Memory B cell (primary cell): ENCODE measurements around the gene IFT43.
"Not testable (repeated sequence)": the region's sequence is repeated elsewhere in the genome, so short reads cannot be mapped to it uniquely, and the experiment has no call there.

Experiments
- ATAC-seq: fragments of 150-1000 bp; cut with Tn5 transposase; 2 replicates; pipeline ENCODE4 v1.10.0; 2021; ENCODE audit warnings: low read depth, mild to moderate bottlenecking, moderate library complexity
- DNase-seq, 2 donors: peaks; one replicate each; pipeline ENCODE4 v3.0.0; 2022; ENCODE audit warnings: low spot score in 2 of 2
- H3K27ac Mint-ChIP-seq: one replicate; pipeline ENCODE4 v1.8.0; 2022; ENCODE audit warnings: mild to moderate bottlenecking, moderate library complexity, mixed read lengths
- H3K27me3 Mint-ChIP-seq: one replicate; pipeline ENCODE4 v1.8.0; 2022; ENCODE audit warnings: mixed read lengths
- H3K36me3 Mint-ChIP-seq: one replicate; pipeline ENCODE4 v1.8.0; 2022; ENCODE audit warnings: mild to moderate bottlenecking, mixed read lengths
- H3K4me1 Mint-ChIP-seq: one replicate; pipeline ENCODE4 v1.8.0; 2022; ENCODE audit warnings: mixed read lengths
- H3K4me3 Mint-ChIP-seq: one replicate; pipeline ENCODE4 v1.8.0; 2022; ENCODE audit warnings: mild to moderate bottlenecking, moderate library complexity, mixed read lengths
- H3K9me3 Mint-ChIP-seq: one replicate; pipeline ENCODE4 v1.8.0; 2022; ENCODE audit warnings: mixed read lengths

IFT43 gene

DNA sequence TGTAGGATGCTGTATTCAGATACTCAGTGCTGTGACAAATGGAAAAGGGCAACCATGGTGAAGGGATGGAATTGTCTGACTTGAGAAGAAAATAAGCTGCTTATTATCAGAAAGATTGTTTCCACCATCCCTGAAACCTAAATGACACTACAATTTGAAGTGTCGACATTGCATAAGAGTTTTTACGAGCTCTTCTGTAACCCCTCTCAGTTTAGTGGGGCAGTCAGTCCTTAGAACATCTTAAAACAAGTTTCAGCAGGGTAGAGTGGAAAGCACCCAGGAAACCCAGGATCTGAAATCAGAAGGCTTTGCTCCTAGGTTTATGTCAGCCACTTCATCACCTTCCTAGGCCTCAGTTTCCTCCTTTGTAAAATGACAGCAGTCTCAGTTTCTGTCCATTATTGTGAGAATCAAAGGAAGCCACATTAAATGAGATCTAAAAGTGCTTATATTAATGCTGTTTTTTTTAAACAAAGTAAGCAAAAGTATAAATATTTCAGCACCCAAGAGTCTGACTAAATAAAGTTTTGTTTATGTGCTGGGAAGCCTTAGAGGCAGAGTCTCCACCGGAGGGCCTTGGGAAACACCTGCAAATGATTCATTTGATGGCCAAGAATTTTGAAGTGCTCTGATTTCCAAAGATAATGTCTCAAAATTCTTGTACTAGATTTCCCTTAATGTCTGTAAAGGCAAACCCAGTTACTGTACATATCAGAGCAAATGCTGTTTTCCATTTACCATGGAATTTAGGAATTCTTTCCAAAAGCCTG lies 1.8 kb downstream of the IFT43 start:
- DNase-seq (no peak), ATAC-seq (no peak)
- H3K9me3 Mint-ChIP-seq, result no peaks in the 10 kb centered on the region
- peaks cover 5% of the 10 kb centered on the region for H3K36me3 Mint-ChIP-seq
- H3K27me3 Mint-ChIP-seq, result no peaks in the 10 kb centered on the region
- peaks cover 10% of the 10 kb centered on the region for H3K4me1 Mint-ChIP-seq
- no peak overlapping the region for H3K4me3 Mint-ChIP-seq
- no peak overlapping the region for H3K27ac Mint-ChIP-seq

DNA sequence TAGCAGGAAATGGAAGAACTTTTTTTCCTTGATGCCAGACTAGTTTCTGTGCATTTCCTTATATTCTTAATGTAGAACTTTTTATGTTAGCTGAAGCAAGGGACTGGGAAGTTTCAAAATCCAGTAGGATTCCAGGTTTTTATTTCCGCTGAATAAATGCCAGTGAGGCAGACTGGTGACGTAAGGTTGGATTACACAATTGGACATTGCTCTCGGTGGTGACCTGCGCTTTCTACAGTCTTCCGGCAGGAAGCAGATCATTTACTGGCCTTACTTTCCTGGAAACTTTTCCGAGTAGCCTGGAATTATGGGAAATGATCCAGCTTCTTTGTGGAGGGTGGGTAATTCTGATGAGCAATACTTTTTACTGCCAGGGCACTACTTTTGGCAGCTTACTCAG lies 3.6 kb downstream of the IFT43 start:
- DNase-seq, result no peak

DNA sequence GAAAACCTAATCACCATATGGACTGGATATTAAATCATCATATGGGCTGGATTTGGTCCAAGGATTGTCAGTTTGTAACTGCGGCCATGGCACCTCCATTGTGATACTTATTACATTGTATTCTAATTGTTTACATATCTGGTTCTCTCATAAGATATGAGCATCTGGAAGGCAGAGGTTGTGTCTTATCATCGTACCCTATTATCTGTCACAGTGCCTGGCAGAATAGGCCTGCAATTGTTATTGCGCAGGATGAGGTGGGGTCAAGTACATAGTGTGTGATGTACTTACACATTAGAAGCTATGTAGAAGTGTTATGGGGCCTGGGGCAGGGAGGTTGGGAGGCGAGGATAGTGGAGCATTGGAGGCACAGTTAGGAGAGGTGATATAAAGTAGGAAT lies 4.7 kb downstream of the IFT43 start:
- H3K27me3 Mint-ChIP-seq, result no peaks in the 10 kb centered on the region
- DNase-seq (no peak), ATAC-seq (no peak)
- peaks cover 8% of the 10 kb centered on the region for H3K36me3 Mint-ChIP-seq
- no peaks in the 10 kb centered on the region for H3K9me3 Mint-ChIP-seq
- H3K4me1 Mint-ChIP-seq, result peaks cover 14% of the 10 kb centered on the region
- H3K4me3 Mint-ChIP-seq, result no peak overlapping the region
- H3K27ac Mint-ChIP-seq, result no peak overlapping the region

More for the DNA sequence above, 3.6 kb downstream of the IFT43 start:
- Mint-ChIP-seq H3K36me3 (peaks cover 5% of the 10 kb centered on the region), H3K9me3 (no peaks in the 10 kb centered on the region), H3K4me3 (no peak overlapping the region), H3K27ac (no peak overlapping the region), H3K4me1 (peaks cover 15% of the 10 kb centered on the region), H3K27me3 (no peaks in the 10 kb centered on the region)
- ATAC-seq, result no peak

DNA sequence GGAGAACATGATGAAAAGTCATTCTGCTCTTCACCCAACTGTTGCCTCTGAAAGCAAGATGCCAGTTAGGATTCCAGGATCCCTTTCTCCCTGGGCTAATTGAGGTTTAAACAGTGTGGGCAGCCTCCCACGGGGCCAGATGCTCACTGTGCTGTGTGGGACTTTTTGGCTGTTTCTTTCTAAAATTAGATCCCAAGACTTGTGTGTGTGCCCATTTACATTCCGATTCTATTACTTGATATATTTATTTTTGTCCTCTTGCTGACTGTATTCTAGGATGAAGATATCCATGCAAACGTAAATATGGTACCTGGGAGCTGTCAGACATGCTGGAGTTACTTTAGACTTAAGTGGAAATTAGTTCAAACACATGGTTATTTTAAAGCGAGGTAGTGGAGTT lies 6.2 kb downstream of the IFT43 start:
- H3K27ac Mint-ChIP-seq, result no peak overlapping the region
- no peak for DNase-seq
- ATAC-seq, result no peak
- H3K4me3 Mint-ChIP-seq, result no peak overlapping the region
- peaks cover 15% of the 10 kb centered on the region for H3K36me3 Mint-ChIP-seq
- no peaks in the 10 kb centered on the region for H3K27me3 Mint-ChIP-seq
- H3K4me1 Mint-ChIP-seq, result peaks cover 6% of the 10 kb centered on the region
- no peaks in the 10 kb centered on the region for H3K9me3 Mint-ChIP-seq

DNA sequence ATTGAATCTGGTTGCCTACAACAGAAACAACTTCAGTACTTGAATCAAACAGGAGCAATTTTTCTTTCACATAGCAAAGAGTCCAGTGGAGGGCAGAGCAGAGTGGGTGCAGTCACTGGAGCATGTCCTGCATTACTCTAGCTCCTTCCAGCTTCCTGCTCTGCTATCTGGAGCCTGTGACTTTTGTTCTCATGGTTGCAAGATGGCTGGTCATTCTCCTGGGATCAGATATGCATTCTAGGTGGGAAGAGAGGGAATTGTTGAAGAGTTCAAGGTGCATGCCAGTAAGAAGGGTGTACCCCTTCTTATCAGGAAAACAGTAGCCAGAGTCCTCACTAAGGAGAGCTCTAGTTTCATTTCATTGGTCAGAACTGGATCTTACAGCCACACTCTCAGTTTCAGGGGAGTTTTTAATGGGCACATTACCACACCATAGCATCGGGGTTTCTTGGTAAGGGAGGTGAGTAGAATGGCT lies 8.0 kb downstream of the IFT43 start:
- Mint-ChIP-seq H3K36me3 (peaks cover 23% of the 10 kb centered on the region), H3K27ac (no peak overlapping the region), H3K4me1 (peaks cover 5% of the 10 kb centered on the region), H3K9me3 (no peaks in the 10 kb centered on the region), H3K4me3 (no peak overlapping the region), H3K27me3 (no peaks in the 10 kb centered on the region)
- no peak for DNase-seq
- no peak for ATAC-seq

DNA sequence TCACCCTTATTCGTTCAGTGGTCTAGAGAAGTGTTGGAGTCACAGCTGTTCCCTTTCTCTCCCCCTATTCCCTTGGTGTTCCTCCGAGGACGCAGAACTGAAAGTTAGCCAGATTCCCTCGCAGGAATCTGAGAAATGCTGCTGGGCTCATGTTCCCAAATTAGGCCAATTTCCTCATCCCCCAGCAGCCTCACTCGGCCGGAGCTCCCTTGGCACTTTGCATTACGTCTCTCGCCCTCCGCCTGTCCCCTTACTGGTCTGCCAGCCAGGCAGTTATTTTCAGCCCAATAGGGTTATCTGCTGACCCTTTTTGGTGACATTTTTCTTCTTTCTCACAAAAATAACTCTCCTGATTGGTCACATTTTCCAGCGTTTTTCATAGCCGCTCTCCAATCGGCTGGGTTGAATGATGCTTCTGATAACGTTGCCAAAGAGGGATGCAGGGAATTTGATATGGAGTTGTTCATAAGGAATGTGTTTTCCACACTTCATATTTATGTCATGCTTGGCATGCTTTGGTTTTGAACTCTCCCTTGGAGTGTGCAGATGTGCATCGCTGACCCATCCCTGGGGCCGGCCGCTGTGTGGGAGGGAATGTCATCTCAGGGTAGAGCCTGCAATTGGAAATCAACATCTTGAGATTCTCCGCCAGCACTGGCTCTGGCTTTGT lies 9.9 kb downstream of the IFT43 start:
- ATAC-seq, result no peak
- DNase-seq, result no peak
- no peak overlapping the region for H3K4me3 Mint-ChIP-seq
- H3K4me1 Mint-ChIP-seq, result peaks cover 5% of the 10 kb centered on the region
- no peaks in the 10 kb centered on the region for H3K9me3 Mint-ChIP-seq
- H3K27ac Mint-ChIP-seq, result no peak overlapping the region
- peaks cover 26% of the 10 kb centered on the region for H3K36me3 Mint-ChIP-seq
- no peaks in the 10 kb centered on the region for H3K27me3 Mint-ChIP-seq

DNA sequence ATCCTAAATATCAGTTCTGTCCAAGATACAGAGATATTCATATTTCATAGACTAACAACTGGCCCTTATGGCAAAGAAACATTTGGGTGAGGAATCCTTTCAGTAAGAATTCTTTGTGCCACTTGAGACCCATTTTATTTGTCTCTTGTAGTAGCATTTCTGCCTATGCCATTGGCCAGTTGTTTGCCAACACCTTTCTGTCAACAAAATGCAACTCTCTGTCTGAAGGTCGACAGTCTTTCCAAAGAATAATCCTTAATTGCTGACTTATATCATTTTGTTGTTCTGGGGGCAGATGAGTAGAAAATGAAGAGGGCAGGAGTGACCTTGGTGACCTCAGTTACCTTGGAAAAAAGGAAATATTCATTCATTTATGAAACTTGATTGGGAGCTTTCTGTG lies 10.9 kb downstream of the IFT43 start:
- H3K4me1 Mint-ChIP-seq, result peaks cover 5% of the 10 kb centered on the region
- no peak for DNase-seq
- no peaks in the 10 kb centered on the region for H3K9me3 Mint-ChIP-seq
- no peak for ATAC-seq
- H3K27me3 Mint-ChIP-seq, result no peaks in the 10 kb centered on the region
- peaks cover 33% of the 10 kb centered on the region for H3K36me3 Mint-ChIP-seq
- no peak overlapping the region for H3K27ac Mint-ChIP-seq
- no peak overlapping the region for H3K4me3 Mint-ChIP-seq

DNA sequence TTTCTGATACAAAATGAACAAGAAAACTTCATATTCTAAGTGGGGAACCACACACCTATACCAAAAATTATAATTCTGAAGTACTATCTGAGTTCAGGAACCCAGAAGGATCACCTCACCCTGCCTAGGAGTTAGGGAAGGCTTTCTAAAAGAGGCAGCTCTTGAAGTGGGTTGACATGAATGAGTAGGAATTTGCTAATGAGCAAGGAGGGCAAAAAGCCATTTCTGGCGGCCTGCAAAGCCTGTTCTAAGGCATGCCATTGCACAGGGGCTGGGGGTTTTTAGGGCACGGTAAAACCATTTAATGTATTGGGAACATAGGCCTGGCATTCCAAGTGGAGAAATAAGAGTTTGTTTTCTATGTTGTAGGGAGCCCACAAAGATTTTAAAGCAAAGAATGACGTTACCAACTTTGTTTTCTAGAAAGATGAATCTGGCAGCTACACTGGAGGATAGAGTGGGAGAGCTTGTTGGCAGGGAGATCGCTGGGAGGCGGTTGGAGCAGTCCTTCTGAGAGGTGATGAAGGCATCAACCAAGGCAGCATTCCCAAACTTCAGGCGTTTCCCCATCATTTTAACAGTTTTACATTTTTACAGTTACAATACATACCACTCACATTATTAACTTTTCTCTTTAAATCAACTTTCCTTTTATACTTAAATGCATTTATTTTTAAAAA lies 14.1 kb downstream of the IFT43 start:
- Mint-ChIP-seq H3K4me1 (no peaks in the 10 kb centered on the region), H3K27ac (no peak overlapping the region), H3K4me3 (no peak overlapping the region), H3K36me3 (peaks cover 48% of the 10 kb centered on the region), H3K9me3 (peaks cover 9% of the 10 kb centered on the region), H3K27me3 (no peaks in the 10 kb centered on the region)
- ATAC-seq (no peak), DNase-seq (no peak)

DNA sequence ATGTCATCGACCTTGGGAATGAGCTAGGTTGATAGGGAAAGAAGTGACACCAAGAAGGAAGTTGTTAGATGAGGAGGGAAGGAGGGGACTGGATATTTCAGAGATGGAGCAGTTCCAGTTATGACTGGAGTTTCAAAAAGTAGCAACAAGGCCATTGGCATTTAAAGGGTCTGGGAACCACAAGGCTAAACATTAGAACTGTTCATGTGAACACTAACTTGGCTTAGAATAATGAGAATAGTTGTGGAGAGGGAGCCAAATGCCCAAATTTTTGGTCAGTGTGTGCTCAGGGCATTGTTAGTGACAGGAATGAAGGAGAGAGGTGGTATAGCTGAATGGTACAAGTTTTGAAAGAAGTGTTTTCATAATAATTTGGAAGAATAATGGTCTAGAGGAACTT lies 16.8 kb downstream of the IFT43 start:
- no peak for DNase-seq
- Mint-ChIP-seq H3K4me1 (no peaks in the 10 kb centered on the region), H3K9me3 (peaks cover 12% of the 10 kb centered on the region), H3K27ac (no peak overlapping the region), H3K36me3 (peaks cover 60% of the 10 kb centered on the region), H3K4me3 (no peak overlapping the region), H3K27me3 (no peaks in the 10 kb centered on the region)
- ATAC-seq, result no peak

DNA sequence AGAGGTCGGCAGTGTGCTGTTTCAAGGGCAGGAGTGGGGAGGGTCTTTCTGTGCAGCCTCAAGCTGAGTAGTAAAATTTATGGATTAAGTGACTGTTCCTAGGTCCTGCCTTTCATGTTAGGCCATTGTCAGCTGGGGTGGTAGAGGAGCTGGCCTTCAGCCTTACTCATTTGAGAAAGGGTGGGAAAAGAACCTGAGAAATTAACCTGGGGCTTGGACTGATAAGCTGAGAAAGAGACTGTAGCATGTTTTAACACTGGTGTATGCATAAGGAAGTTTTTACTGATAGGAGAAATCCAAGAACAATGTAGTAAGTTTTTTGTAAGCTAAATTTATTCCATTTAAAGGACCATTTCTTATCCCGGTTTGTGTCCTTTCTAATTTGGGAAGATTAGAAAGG lies 20.7 kb downstream of the IFT43 start:
- Mint-ChIP-seq H3K4me3 (no peak overlapping the region), H3K27me3 (no peaks in the 10 kb centered on the region), H3K27ac (no peak overlapping the region), H3K36me3 (peaks cover 52% of the 10 kb centered on the region), H3K4me1 (no peaks in the 10 kb centered on the region), H3K9me3 (peaks cover 12% of the 10 kb centered on the region)
- DNase-seq (no peak), ATAC-seq (no peak)

DNA sequence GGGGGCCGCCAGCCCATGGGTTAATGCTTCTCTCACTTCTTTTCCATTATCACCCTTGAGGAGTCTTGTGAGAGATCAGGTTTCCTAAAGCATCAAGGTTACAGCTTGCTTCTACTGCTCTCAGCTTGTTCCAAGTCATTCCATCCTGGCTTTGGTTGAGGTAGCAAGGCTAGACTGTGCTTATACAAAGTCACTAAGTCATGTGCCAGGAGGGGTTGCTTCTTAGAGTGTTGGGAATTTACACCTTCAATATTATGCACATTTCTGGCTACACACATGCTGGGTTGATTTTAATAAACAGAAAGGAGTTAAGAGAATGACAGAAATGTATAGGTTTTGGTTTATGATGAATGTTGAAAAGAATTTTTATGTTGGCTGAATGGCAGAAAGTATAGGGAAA lies 21.8 kb downstream of the IFT43 start:
- H3K36me3 Mint-ChIP-seq, result peaks cover 49% of the 10 kb centered on the region
- peaks cover 11% of the 10 kb centered on the region for H3K9me3 Mint-ChIP-seq
- no peaks in the 10 kb centered on the region for H3K4me1 Mint-ChIP-seq
- no peak overlapping the region for H3K27ac Mint-ChIP-seq
- ATAC-seq, result no peak
- no peak for DNase-seq
- H3K27me3 Mint-ChIP-seq, result no peaks in the 10 kb centered on the region
- no peak overlapping the region for H3K4me3 Mint-ChIP-seq

DNA sequence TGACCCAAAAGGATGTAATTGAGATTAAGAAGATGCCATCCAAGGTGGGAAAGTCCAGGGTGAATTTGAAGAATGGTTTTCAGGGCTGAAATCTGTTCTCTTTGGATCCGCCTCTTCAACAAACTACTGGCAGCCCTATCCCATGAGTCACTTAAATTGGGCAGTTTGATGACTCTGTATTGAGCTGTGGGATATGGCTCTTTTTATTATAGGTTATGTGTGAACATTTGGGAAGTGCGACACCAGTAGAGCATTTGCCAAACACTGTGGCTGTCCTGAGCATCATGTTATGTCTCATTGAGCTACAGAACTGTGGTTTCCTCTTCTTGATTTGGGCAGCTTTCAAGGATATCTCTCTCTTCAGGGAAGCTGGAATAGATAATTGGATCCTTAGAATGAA lies 22.3 kb downstream of the IFT43 start:
- H3K27ac Mint-ChIP-seq, result no peak overlapping the region
- no peaks in the 10 kb centered on the region for H3K4me1 Mint-ChIP-seq
- no peak overlapping the region for H3K4me3 Mint-ChIP-seq
- ATAC-seq (no peak), DNase-seq (no peak)
- H3K9me3 Mint-ChIP-seq, result peaks cover 8% of the 10 kb centered on the region
- H3K36me3 Mint-ChIP-seq, result peaks cover 50% of the 10 kb centered on the region
- no peaks in the 10 kb centered on the region for H3K27me3 Mint-ChIP-seq

DNA sequence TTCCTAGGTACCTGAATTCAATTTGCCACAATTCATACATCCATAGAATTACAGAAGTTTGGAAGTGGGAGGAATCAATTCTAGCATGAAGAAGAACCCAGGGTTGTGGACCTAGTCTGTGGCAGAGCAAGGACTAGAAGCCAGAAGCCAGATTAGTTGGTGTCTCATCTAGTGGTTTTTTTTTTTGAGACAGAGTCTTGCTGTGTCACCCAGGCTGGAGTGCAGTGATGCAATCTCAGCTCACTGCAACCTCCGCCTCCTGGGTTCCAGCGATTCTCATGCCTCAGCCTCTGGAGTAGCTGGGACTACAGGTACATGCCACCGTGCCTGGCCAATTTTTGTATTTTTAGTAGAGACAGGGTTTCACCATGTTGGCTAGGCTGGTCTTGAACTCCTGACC lies 24.1 kb downstream of the IFT43 start:
- not testable (repeated sequence) for H3K4me1 Mint-ChIP-seq, H3K27me3 Mint-ChIP-seq, H3K4me3 Mint-ChIP-seq, ATAC-seq, H3K9me3 Mint-ChIP-seq, DNase-seq, H3K27ac Mint-ChIP-seq
- peaks cover 50% of the 10 kb centered on the region for H3K36me3 Mint-ChIP-seq

DNA sequence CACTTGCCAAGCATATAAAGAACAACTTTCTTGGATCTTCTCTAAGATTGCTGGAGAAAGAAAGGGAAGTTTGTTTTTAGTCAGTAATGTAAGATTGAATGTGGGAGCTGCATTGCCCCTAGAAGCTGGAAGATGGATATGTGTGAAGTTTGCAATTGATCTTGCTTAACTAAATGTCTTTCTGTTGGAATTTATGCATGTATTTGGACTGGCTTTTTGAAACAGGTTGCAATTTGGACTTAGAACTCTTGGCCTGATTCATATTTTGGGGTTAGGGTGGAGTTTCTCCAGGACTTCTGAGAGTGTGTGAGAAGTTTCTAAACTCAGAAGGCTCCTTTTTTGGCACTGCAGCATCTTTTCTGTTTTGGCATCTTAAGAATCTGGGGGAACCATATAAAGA lies 26.4 kb downstream of the IFT43 start:
- H3K4me3 Mint-ChIP-seq, result no peak overlapping the region
- DNase-seq (no peak), ATAC-seq (no peak)
- peaks cover 36% of the 10 kb centered on the region for H3K36me3 Mint-ChIP-seq
- no peak overlapping the region for H3K27ac Mint-ChIP-seq
- no peaks in the 10 kb centered on the region for H3K27me3 Mint-ChIP-seq
- H3K4me1 Mint-ChIP-seq, result peaks cover 9% of the 10 kb centered on the region
- peaks cover under 1% of the 10 kb centered on the region for H3K9me3 Mint-ChIP-seq
